IPS-15b (cell line): ENCODE results near the gene EBF3.

Experiments used
- H3K27me3 ChIP-seq: one replicate; pipeline ENCODE4 v1.6.1; 2013; ENCODE audit warnings: low read length; ENCODE audit not compliant: control insufficient read depth, insufficient read depth
- H3K36me3 ChIP-seq: one replicate; pipeline ENCODE4 v1.6.1; 2013; ENCODE audit warnings: low read length; ENCODE audit not compliant: control insufficient read depth, insufficient read depth
- H3K4me1 ChIP-seq: one replicate; pipeline ENCODE4 v1.6.1; 2013; ENCODE audit warnings: mild to moderate bottlenecking, low read length; ENCODE audit not compliant: control insufficient read depth, insufficient read depth
- H3K4me3 ChIP-seq: one replicate; pipeline ENCODE4 v1.5.1; 2013; ENCODE audit warnings: low read depth, low read length
- H3K9ac ChIP-seq: one replicate; pipeline ENCODE4 v1.6.1; 2013; ENCODE audit warnings: low read depth, mild to moderate bottlenecking, low read length
- H3K9me3 ChIP-seq: one replicate; pipeline ENCODE4 v1.6.1; 2013; ENCODE audit warnings: mild to moderate bottlenecking, low read length; ENCODE audit not compliant: control insufficient read depth, insufficient read depth

The EBF3 gene

GRCh38 chr10:129832573-129833467, 131.3 kb downstream of the EBF3 start:
- Histone ChIP-seq H3K9me3 (no peaks in the 10 kb centered on the region), H3K4me1 (no peaks in the 10 kb centered on the region), H3K4me3 (no peak overlapping the region), H3K27me3 (no peaks in the 10 kb centered on the region), H3K9ac (no peak overlapping the region), H3K36me3 (no peaks in the 10 kb centered on the region)

- no peaks in the 10 kb centered on the region for H3K36me3 ChIP-seq
- H3K9ac ChIP-seq = no peak overlapping the region
- H3K4me3 ChIP-seq = no peak overlapping the region
- H3K4me1 ChIP-seq = no peaks in the 10 kb centered on the region
- H3K27me3 ChIP-seq = no peaks in the 10 kb centered on the region
- no peaks in the 10 kb centered on the region for H3K9me3 ChIP-seq
Observed at GRCh38 chr10:129831150-129831549, 132.9 kb downstream of the EBF3 start.

- no peaks in the 10 kb centered on the region for H3K9me3 ChIP-seq
- no peaks in the 10 kb centered on the region for H3K36me3 ChIP-seq
- no peak overlapping the region for H3K9ac ChIP-seq
- no peak overlapping the region for H3K4me3 ChIP-seq
- H3K27me3 ChIP-seq = no peaks in the 10 kb centered on the region
- no peaks in the 10 kb centered on the region for H3K4me1 ChIP-seq
Observed at GRCh38 chr10:129825826-129826225, 138.2 kb downstream of the EBF3 start.

- H3K9ac ChIP-seq = no peak overlapping the region
- H3K27me3 ChIP-seq = no peaks in the 10 kb centered on the region
- H3K4me3 ChIP-seq = no peak overlapping the region
- H3K9me3 ChIP-seq = no peaks in the 10 kb centered on the region
- H3K4me1 ChIP-seq = no peaks in the 10 kb centered on the region
- no peaks in the 10 kb centered on the region for H3K36me3 ChIP-seq
Observed at GRCh38 chr10:129825221-129825620, 138.9 kb downstream of the EBF3 start.

- no peaks in the 10 kb centered on the region for H3K36me3 ChIP-seq
- no peak overlapping the region for H3K9ac ChIP-seq
- no peaks in the 10 kb centered on the region for H3K4me1 ChIP-seq
- H3K4me3 ChIP-seq = no peak overlapping the region
- peaks cover 2% of the 10 kb centered on the region for H3K9me3 ChIP-seq
- no peaks in the 10 kb centered on the region for H3K27me3 ChIP-seq
Observed at GRCh38 chr10:129820451-129820850, 143.6 kb downstream of the EBF3 start.

GRCh38 chr10:129816656-129817045, 147.4 kb downstream of the EBF3 start:
- Histone ChIP-seq H3K9ac (no peak overlapping the region), H3K36me3 (no peaks in the 10 kb centered on the region), H3K27me3 (no peaks in the 10 kb centered on the region), H3K4me1 (no peaks in the 10 kb centered on the region), H3K9me3 (peaks cover 2% of the 10 kb centered on the region), H3K4me3 (no peak overlapping the region)

- no peak overlapping the region for H3K4me3 ChIP-seq
- no peak overlapping the region for H3K9ac ChIP-seq
- H3K9me3 ChIP-seq = peaks cover 2% of the 10 kb centered on the region
- H3K4me1 ChIP-seq = no peaks in the 10 kb centered on the region
- H3K27me3 ChIP-seq = no peaks in the 10 kb centered on the region
- H3K36me3 ChIP-seq = no peaks in the 10 kb centered on the region
Observed at GRCh38 chr10:129815898-129816655, 148.0 kb downstream of the EBF3 start.

GRCh38 chr10:129814681-129815646, 149.1 kb downstream of the EBF3 start:
- H3K36me3 ChIP-seq = no peaks in the 10 kb centered on the region
- peaks cover 2% of the 10 kb centered on the region for H3K9me3 ChIP-seq
- H3K4me1 ChIP-seq = no peaks in the 10 kb centered on the region
- no peak overlapping the region for H3K4me3 ChIP-seq
- H3K27me3 ChIP-seq = no peaks in the 10 kb centered on the region
- H3K9ac ChIP-seq = no peak overlapping the region

GRCh38 chr10:129812398-129812797, 151.7 kb downstream of the EBF3 start:
- no peak overlapping the region for H3K9ac ChIP-seq
- no peaks in the 10 kb centered on the region for H3K36me3 ChIP-seq
- H3K9me3 ChIP-seq = no peaks in the 10 kb centered on the region
- no peak overlapping the region for H3K4me3 ChIP-seq
- H3K4me1 ChIP-seq = no peaks in the 10 kb centered on the region
- H3K27me3 ChIP-seq = no peaks in the 10 kb centered on the region

- H3K4me3 ChIP-seq = no peak overlapping the region
- no peaks in the 10 kb centered on the region for H3K4me1 ChIP-seq
- no peaks in the 10 kb centered on the region for H3K27me3 ChIP-seq
- no peaks in the 10 kb centered on the region for H3K36me3 ChIP-seq
- no peak overlapping the region for H3K9ac ChIP-seq
- H3K9me3 ChIP-seq = no peaks in the 10 kb centered on the region
Observed at GRCh38 chr10:129811208-129811607, 152.9 kb downstream of the EBF3 start.

GRCh38 chr10:129809841-129810240, 154.2 kb downstream of the EBF3 start:
- Histone ChIP-seq H3K9ac (no peak overlapping the region), H3K4me3 (no peak overlapping the region), H3K9me3 (no peaks in the 10 kb centered on the region), H3K36me3 (no peaks in the 10 kb centered on the region), H3K4me1 (no peaks in the 10 kb centered on the region), H3K27me3 (no peaks in the 10 kb centered on the region)
